Activated effector memory CD4-positive, alpha-beta T cell treated with anti-CD3 and anti-CD28 coated beads, Interleukin-2, amount 50 U/mL, for 16 hours (primary cell): Measurements from ENCODE around the gene NAXD.
"Not testable (repeated sequence)": the region's sequence is repeated elsewhere in the genome, so short reads cannot be mapped to it uniquely, and the experiment has no call there.

Source experiments
- DNase-seq: peaks from one replicate; pipeline ENCODE4 v3.0.0-alpha.2; 2020

The NAXD gene

GRCh38 chr13:110629735-110630134 lies 14.4 kb downstream of the NAXD start:
- no peak for DNase-seq

GRCh38 chr13:110630566-110631119 lies 15.3 kb downstream of the NAXD start:
- no peak for DNase-seq

GRCh38 chr13:110632255-110632654 lies 16.9 kb downstream of the NAXD start:
- not testable (repeated sequence) for DNase-seq

- DNase-seq: no peak
Observed at GRCh38 chr13:110633776-110634175, 18.4 kb downstream of the NAXD start.

- no peak for DNase-seq
Observed at GRCh38 chr13:110634558-110634957, 19.2 kb downstream of the NAXD start.

GRCh38 chr13:110635405-110636002 lies 20.2 kb downstream of the NAXD start:
- no peak for DNase-seq

- no peak for DNase-seq
Observed at GRCh38 chr13:110636053-110636475, 20.7 kb downstream of the NAXD start.

GRCh38 chr13:110636701-110637201 lies 21.4 kb downstream of the NAXD start:
- DNase-seq: no peak

GRCh38 chr13:110637275-110637674 lies 21.9 kb downstream of the NAXD start:
- no peak for DNase-seq

- DNase-seq: no peak
Observed at GRCh38 chr13:110637747-110638146, 22.4 kb downstream of the NAXD start.

- no peak for DNase-seq
Observed at GRCh38 chr13:110638257-110638656, 22.9 kb downstream of the NAXD start.

GRCh38 chr13:110638814-110639806 lies 23.8 kb downstream of the NAXD start:
- DNase-seq: no peak

GRCh38 chr13:110639935-110640334 lies 24.6 kb downstream of the NAXD start:
- no peak for DNase-seq

- DNase-seq: no peak
Observed at GRCh38 chr13:110640591-110641029, 25.3 kb downstream of the NAXD start.

GRCh38 chr13:110641055-110642015 lies 26.0 kb downstream of the NAXD start:
- no peak for DNase-seq

GRCh38 chr13:110642291-110642981 lies 27.1 kb downstream of the NAXD start:
- DNase-seq: no peak

GRCh38 chr13:110643324-110643723 lies 28.0 kb downstream of the NAXD start:
- no peak for DNase-seq

GRCh38 chr13:110643768-110644421 lies 28.6 kb downstream of the NAXD start:
- no peak for DNase-seq

- no peak for DNase-seq
Observed at GRCh38 chr13:110644892-110645521, 29.7 kb downstream of the NAXD start.

- DNase-seq: no peak
Observed at GRCh38 chr13:110645750-110646149, 30.4 kb downstream of the NAXD start.
